Subcutaneous adipose tissue (tissue), 4 donors: Measurements from ENCODE around the gene PFDN1. TPM values are rescaled to one million over a fixed set of nuclear protein-coding genes. Genes with fewer than 3 reads are reported as not detected.

ENCODE experiments used
- total RNA-seq, 4 donors: library from RNA; depleted of rRNA; stranded (reverse); fragments of >200 nt; gene quantifications; one replicate each; pipeline ENCODE4 v1.1.0, GENCODE V29; 2016
- TF ChIP-seq, protein P1 (sequence below): fragments of 450-650 bp; IDR thresholded peaks from one replicate; pipeline ENCODE4 v1.5.1; 2016; ENCODE audit warnings: low read depth, mild to moderate bottlenecking, control low read depth, antibody characterized with exemption, moderate library complexity

PFDN1 gene
- total RNA-seq, 4 donors from 2014 or later, result 70.2 to 116 (median 90.9) TPM

DNA sequence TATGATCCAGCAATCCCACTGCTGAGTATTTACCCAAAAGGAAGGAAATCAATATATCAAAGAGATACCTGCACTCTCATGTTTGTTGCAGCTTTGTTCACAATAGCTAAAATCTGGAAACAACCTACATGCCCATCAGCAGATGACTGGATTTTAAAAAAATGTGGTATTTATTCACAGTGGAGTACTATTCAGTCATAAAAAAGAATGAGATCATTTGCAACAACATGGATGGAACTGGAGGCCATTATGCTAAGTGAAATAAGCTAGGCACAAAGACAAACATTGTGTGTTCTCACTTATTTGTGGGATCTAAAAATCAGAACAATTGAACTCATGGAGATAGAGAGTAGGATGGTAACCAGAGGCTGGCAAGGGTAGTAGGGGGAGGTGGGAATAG is 94.8 kb downstream of the PFDN1 start:
- TF ChIP-seq, protein P1, sequence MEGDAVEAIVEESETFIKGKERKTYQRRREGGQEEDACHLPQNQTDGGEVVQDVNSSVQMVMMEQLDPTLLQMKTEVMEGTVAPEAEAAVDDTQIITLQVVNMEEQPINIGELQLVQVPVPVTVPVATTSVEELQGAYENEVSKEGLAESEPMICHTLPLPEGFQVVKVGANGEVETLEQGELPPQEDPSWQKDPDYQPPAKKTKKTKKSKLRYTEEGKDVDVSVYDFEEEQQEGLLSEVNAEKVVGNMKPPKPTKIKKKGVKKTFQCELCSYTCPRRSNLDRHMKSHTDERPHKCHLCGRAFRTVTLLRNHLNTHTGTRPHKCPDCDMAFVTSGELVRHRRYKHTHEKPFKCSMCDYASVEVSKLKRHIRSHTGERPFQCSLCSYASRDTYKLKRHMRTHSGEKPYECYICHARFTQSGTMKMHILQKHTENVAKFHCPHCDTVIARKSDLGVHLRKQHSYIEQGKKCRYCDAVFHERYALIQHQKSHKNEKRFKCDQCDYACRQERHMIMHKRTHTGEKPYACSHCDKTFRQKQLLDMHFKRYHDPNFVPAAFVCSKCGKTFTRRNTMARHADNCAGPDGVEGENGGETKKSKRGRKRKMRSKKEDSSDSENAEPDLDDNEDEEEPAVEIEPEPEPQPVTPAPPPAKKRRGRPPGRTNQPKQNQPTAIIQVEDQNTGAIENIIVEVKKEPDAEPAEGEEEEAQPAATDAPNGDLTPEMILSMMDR, result no peak

DNA sequence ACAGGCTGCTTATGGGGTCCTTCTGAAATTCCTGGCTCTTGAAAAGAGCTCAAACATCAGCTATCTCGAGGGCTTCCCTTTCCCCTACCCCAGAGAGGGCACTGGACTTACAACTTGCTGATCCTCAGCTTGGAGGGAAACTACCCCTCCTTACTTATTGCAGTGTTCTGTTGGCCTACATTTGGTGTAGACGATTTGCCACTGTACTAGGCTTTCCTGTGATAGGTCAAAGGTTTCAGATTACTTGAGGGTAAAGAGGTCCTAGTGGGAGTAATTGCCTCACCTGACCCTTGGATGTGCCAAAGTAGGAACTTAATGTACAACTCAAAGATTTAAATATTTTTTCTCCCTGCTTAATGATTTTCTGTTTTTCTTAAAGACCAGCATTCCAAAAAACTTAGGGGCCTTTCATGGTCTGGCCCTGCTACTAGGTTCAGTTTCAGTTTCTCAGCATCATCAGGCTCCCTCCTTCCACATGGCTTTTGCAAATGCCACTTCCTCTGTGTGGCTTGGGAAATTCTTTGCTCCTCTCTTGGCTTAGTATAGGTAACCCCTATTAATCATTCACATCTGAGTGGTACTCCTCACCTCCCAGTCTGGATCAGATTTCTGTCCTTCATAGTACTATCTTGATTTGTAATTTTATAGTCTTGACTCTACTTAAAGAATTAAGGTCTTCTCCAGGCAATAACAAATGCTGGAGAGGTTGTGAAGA is 95.5 kb downstream of the PFDN1 start:
- TF ChIP-seq, protein P1, result no peak

DNA sequence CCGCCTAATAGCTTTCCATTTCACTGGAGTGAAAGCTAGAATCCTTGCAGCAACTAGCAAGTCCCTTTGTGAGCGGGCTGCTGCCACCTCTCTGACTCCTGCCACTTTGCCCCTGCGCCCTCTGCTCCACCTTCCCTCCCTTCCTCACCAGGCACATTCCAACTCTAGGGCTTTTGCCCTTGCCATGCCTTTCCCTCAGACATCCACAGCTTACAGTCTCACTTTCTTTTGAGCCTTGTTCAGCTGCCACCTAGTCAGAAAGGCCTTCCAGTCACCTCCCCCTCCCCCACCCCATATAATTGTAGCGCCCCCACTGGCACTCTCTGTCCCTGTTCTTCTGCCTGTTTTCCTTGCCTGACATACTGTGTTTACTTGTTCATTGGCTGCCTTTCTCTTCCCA is 96.9 kb downstream of the PFDN1 start:
- TF ChIP-seq, protein P1, result no peak

DNA sequence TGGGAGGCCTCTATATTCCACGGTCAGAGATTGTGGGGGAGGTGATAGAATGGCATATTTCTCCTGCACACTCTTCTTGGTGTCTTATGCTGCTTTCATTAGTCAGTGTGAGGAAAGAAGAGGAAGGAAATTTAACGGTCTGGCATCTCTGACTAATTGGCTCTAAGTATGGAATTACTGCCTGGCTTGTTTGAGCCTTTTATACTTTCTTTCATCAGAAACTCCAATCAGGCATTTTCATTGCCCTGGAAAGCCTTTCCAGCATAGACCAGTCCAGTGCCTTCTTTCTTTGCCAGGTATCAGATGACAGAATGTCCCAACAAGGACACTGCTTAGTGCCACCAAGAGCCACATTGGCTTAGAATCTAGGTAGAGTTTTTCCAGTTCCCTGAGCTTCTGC is 97.7 kb downstream of the PFDN1 start:
- TF ChIP-seq, protein P1, result no peak

DNA sequence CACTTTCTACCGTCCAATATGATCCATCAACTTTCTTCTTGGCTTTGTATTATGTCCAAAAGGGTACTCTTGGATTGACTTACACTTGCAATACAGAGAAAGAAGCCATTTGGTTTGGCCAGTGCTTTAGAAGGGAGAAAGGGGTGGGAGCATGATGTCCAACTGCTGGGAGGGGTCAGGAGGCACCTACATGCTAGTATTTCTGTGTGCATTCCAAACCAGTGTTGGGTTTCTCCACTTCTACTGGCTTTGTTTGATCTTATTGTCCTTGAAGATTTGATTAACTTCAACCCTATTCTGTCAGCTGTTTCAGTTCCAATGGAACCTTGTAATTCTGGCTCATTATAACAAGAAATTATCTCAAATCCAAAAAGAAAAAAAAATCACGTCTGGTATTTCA is 100.3 kb downstream of the PFDN1 start:
- TF ChIP-seq, protein P1, result no peak

DNA sequence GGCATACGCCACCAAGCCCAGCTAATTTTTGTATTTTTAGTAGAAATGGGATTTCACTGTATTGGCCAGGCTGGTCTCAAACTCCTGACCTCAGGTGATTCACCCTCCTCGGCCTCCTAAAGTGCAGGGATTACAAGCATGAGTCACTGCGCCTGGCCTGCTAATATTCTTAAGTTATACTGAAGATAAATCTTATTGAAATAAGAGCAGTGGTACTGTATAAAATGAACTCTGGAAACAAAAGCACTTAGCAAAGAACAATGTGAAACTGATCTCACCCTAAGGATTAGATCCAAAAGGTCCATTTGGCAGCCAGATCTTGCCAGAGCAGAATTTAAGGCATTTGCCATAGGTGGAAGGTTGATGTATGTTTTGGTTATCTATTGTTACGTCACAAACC is 100.8 kb downstream of the PFDN1 start:
- TF ChIP-seq, protein P1, result no peak

DNA sequence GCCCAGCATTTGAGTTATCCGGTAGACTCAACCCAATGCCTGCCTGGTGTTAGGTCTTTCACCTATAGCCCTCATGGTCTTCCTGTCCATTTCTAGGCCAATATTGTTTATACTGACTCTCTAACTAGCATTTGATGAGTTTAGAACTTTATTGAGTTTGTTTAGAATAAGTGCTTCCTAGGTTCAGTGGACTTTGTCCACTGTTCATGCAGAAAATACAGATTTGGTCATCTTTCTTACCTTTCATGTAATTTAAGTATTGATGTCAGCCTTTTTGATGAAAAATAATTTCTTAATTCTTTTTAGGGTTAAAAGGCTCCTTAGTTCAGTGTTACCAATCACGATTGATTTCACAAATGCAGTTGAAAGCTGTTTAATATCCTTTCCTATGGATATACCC is 105.9 kb downstream of the PFDN1 start:
- TF ChIP-seq, protein P1, result no peak
